Coronary artery (tissue), 2 donors: ENCODE data around the gene DUSP15.

Experiments
- DNase-seq: peaks from one replicate; pipeline ENCODE4 v3.0.0-alpha.2; 2017; ENCODE audit warnings: low spot score
- H3K27ac ChIP-seq, 2 donors: fragments of 200-600 bp; sonication (generic); one replicate each; pipeline ENCODE4 v1.5.1; 2016 to 2019
- H3K4me3 ChIP-seq: fragments of 200-600 bp; sonication (generic); 2 replicates; pipeline ENCODE4 v1.5.1; 2016; ENCODE audit warnings: mild to moderate bottlenecking, moderate library complexity
- CTCF ChIP-seq: fragments of 200-600 bp; sonication (generic); IDR thresholded peaks from one replicate; pipeline ENCODE4 v1.5.1; 2019; ENCODE audit warnings: antibody characterized with exemption

The DUSP15 gene

GRCh38 chr20:31843881-31844280 is 26.4 kb downstream of the DUSP15 start:
- Histone ChIP-seq H3K4me3 (peak overlapping the region; percentile 84), H3K27ac (peak overlapping the region; percentile 85 to 95)
- no peak for TF ChIP-seq CTCF
- DNase-seq: no peak

- peak overlapping the region; percentile 84 for H3K4me3 ChIP-seq
These were observed 27.0 kb downstream of the DUSP15 start for GRCh38 chr20:31843288-31843687.

GRCh38 chr20:31842471-31843157 is 27.7 kb downstream of the DUSP15 start:
- H3K4me3 ChIP-seq: peak overlapping the region; percentile 84
- peak; percentile 85 for DNase-seq
- H3K27ac ChIP-seq: peak overlapping the region; percentile 85 to 95
- no peak for TF ChIP-seq CTCF

More at GRCh38 chr20:31843288-31843687, 27.0 kb downstream of the DUSP15 start:
- no peak for TF ChIP-seq CTCF
- H3K27ac ChIP-seq: peak overlapping the region; percentile 85 to 95
- no peak for DNase-seq

- no peak for TF ChIP-seq CTCF
- DNase-seq: peak; percentile 88
- Histone ChIP-seq H3K27ac (peak overlapping the region; percentile 85 to 95), H3K4me3 (peak overlapping the region; percentile 84)
These were observed 28.4 kb downstream of the DUSP15 start for GRCh38 chr20:31841928-31842327.

- peak overlapping the region; percentile 84 for H3K4me3 ChIP-seq
- no peak for DNase-seq
- TF ChIP-seq CTCF: no peak
- H3K27ac ChIP-seq: peak overlapping the region; percentile 85 to 95
These were observed 29.2 kb downstream of the DUSP15 start for GRCh38 chr20:31840906-31841816.

- no peak for DNase-seq
- no peak overlapping the region for H3K4me3 ChIP-seq
- peak overlapping the region; percentile 85 to 95 for H3K27ac ChIP-seq
- TF ChIP-seq CTCF: no peak
These were observed 30.4 kb downstream of the DUSP15 start for GRCh38 chr20:31839782-31840487.
